HEK293T (cell line): Measurements from ENCODE around the gene PGGHG.
"Not testable (repeated sequence)": the region's sequence is repeated elsewhere in the genome, so short reads cannot be mapped to it uniquely, and the experiment has no call there.

Experiments
- SP1 ChIP-seq: fragments of 450-650 bp; IDR thresholded peaks from 2 replicates; pipeline ENCODE4 v1.6.1; 2017
- SUZ12 ChIP-seq: fragments of 450-650 bp; IDR thresholded peaks from 2 replicates; pipeline ENCODE4 v1.6.1; 2016; ENCODE audit warnings: mild to moderate bottlenecking
- TF ChIP-seq, protein P1 (sequence below): fragments of 450-650 bp; IDR thresholded peaks from 2 replicates; pipeline ENCODE4 v1.6.1; 2016

DNA sequence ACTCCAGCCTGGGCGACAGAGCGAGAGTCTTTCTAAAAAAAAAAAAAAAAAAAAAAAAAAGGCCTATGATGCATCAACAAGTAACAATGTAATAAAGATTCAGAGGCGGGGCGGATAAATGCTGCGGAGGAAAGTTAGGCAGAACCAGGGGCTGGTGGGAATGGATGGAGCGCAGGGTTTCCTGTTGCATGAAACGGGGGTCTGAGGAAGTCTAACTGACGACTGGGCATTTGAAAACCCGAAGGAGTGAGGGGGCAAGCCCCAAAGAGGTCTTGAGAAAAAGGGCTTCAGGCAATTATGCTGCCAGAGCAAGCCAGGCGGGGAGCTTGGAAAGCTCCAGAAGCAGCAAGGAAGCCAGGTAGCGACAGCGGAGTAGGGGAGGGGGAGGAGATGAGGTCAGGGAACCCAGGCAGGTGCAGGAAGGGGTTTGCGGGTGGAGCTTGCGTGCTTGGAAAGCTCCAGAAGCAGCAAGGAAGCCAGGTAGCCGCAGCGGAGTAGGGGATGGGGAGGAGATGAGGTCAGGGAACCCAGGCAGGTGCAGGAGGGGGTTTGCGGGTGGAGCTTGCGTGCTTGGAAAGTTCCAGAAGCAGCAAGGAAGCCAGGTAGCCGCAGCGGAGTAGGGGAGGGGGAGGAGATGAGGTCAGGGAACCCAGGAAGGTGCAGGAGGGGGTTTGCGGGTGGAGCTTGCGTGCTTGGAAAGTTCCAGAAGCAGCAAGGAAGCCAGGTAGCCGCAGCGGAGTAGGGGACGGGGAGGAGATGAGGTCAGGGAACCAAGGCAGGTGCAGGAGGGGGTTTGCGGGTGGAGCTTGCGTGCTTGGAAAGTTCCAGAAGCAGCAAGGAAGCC is 1.7 kb upstream of the PGGHG start:
- TF ChIP-seq SP1, SUZ12: not testable (repeated sequence)
- TF ChIP-seq, protein P1, sequence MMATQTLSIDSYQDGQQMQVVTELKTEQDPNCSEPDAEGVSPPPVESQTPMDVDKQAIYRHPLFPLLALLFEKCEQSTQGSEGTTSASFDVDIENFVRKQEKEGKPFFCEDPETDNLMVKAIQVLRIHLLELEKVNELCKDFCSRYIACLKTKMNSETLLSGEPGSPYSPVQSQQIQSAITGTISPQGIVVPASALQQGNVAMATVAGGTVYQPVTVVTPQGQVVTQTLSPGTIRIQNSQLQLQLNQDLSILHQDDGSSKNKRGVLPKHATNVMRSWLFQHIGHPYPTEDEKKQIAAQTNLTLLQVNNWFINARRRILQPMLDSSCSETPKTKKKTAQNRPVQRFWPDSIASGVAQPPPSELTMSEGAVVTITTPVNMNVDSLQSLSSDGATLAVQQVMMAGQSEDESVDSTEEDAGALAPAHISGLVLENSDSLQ, result not testable (repeated sequence)
